ENCODE results near the gene DOHH. TPM values are rescaled to one million over a fixed set of nuclear protein-coding genes. Genes with fewer than 3 reads are reported as not detected.
A peak's percentile ranks its signal among the peaks of the same experiment; 100 is the strongest.

DOHH gene
- total and polyA plus RNA-seq, 9 of the 15 experiments (the other 6 are each of a cell fraction or from before 2014, with no cell fraction given) = 0.14 to 47.2 (median 5.1) TPM

DNA sequence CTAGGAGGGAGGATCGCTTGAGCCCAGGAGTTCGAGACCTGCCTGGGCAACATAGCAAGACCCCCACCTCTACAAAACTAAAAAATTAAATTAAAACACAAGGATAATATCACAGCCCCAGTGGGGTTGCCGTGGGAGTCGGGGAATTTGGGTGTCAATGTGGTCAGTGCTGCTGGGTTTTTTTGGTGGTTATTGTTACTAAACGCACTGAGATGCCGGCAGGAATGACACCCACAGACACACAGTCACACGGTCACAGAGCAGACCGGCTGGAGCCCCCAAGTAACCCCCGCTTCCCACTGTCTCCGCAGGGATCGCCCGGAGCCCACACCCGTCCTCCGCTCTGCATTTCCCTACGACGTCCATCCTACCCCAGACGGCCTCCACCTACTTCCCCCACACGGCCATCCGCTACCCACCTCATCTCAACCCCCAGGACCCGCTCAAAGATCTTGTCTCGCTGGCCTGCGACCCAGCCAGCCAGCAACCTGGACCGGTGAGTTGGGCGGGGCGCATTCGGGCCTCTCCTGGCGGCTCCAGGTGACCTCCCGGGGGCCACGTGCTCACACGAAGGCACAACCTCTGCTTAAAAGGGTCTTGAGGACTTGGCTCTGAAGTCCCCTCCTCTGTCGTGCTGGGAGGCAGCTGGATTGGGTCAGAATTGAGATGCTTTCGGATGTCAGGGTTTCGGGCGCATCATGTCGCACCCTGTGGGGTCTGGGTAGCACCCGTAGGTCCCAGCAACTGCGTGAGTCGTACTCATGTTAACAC, 48.1 kb downstream of the DOHH start:
- POLR2A ChIA-PET = interaction anchor here (0.5 kb wide), 1 partner anchor 87 kb away, joined by 4 read pairs; no protein-coding TSS in a partner anchor
- TF ChIP-seq, protein P1, sequence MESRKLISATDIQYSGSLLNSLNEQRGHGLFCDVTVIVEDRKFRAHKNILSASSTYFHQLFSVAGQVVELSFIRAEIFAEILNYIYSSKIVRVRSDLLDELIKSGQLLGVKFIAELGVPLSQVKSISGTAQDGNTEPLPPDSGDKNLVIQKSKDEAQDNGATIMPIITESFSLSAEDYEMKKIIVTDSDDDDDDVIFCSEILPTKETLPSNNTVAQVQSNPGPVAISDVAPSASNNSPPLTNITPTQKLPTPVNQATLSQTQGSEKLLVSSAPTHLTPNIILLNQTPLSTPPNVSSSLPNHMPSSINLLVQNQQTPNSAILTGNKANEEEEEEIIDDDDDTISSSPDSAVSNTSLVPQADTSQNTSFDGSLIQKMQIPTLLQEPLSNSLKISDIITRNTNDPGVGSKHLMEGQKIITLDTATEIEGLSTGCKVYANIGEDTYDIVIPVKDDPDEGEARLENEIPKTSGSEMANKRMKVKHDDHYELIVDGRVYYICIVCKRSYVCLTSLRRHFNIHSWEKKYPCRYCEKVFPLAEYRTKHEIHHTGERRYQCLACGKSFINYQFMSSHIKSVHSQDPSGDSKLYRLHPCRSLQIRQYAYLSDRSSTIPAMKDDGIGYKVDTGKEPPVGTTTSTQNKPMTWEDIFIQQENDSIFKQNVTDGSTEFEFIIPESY (CRISPR knock-in tag; IDR thresholded peaks at IDR 0.05) = 0 out of 2 replicates have a peak, but pooled peaks have one; percentile 57
- peak; percentile 50 for TF ChIP-seq RBM22 (IDR thresholded peaks at IDR 0.05; ENCODE audit: low read depth, low read length, poor library complexity, severe bottlenecking)
- no peak for TF ChIP-seq MIER1 (IDR thresholded peaks at IDR 0.05; ENCODE audit: low read depth)
- TF ChIP-seq, protein P2, sequence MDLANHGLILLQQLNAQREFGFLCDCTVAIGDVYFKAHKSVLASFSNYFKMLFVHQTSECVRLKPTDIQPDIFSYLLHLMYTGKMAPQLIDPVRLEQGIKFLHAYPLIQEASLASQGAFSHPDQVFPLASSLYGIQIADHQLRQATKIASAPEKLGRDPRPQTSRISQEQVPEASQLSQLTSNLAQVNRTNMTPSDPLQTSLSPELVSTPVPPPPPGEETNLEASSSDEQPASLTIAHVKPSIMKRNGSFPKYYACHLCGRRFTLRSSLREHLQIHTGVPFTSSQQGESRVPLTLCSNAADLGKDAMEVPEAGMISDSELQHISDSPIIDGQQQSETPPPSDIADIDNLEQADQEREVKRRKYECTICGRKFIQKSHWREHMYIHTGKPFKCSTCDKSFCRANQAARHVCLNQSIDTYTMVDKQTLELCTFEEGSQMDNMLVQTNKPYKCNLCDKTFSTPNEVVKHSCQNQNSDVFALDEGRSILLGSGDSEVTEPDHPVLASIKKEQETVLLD (IDR thresholded peaks at IDR 0.05) = no peak
- no peak for TF ChIP-seq RFX1 (IDR thresholded peaks at IDR 0.05)
- peak; percentile 58; the same call in 1 of the 2 replicates for TF ChIP-seq POLR2G (IDR thresholded peaks at IDR 0.05; ENCODE audit: low read depth, low read length)
- no peak for TF ChIP-seq JUNB (CRISPR knock-in tag; conservative IDR thresholded peaks at IDR 0.05)
- no peak for TF ChIP-seq ERF (CRISPR knock-in tag; IDR thresholded peaks at IDR 0.05)
- TF ChIP-seq ZNF444 (CRISPR knock-in tag; IDR thresholded peaks at IDR 0.05) = no peak
- CTCF ChIA-PET (ENCODE audit: low intra/inter-chr PET ratio) = no interaction called here

More for the DNA sequence above, 48.1 kb downstream of the DOHH start:
- Histone ChIP-seq H3K9me1 (ENCODE audit: control insufficient read depth, insufficient read depth, low read length) (no peaks in the 10 kb centered on the region), H3K27me3 (ENCODE audit: control insufficient read depth in 2 of 2, insufficient read depth in 2 of 2, low read length in 2 of 2) (no peaks in the 10 kb centered on the region), H4K20me1 (replicated peaks; ENCODE audit: control insufficient read depth, insufficient read depth, low read length) (peaks cover 8% of the 10 kb centered on the region), H3K4me1 (replicated peaks in 1 of 2; ENCODE audit: control insufficient read depth in 2 of 2, insufficient read depth in 2 of 2, low read length in 2 of 2) (peaks cover 3 to 37% of the 10 kb centered on the region in 2 experiments; a peak in 2 of 5 replicates), H3K27ac (ENCODE audit: extremely low read depth, low read depth, low read length) (no peak overlapping the region), H3K79me2 (ENCODE audit: control insufficient read depth, insufficient read depth, low read length) (peaks cover 5% of the 10 kb centered on the region; the same call in 2 of the 3 replicates), H3K9ac (ENCODE audit: insufficient read depth in 1 of 2, low read depth in 2 of 2, low read length in 2 of 2) (no peak overlapping the region), H3K9me3 (replicated peaks; ENCODE audit: control insufficient read depth, insufficient read depth, low read depth, low read length) (no peaks in the 10 kb centered on the region), H3K4me2 (ENCODE audit: insufficient read depth, low read length) (no peak overlapping the region), H2AFZ (ENCODE audit: low read depth, low read length) (no peak overlapping the region), H3K36me3 (ENCODE audit: control insufficient read depth, insufficient read depth, low read length) (peaks cover 91% of the 10 kb centered on the region), H3K4me3 (no peak overlapping the region)
- ATAC-seq (no peak), FAIRE-seq (no peak), DNase-seq (ENCODE audit: extremely low read depth in 1 of 4, low spot score in 3 of 4) (peak in 1 of 4 experiments; percentile 17)
- 96% methylated on average over 32 of the region's 38 CpGs for WGBS (ENCODE audit: insufficient coverage, low coverage, missing lambda C conversion rate)
- intact Hi-C loops (cut with micrococcal nuclease) (no loop called here), in situ Hi-C loops (cut with MboI) (no loop called here)
- no TSS peak for BruUV-seq (replicated peaks)
